HepG2 (cell line): ENCODE data around the gene CREBBP. TPM values are rescaled to one million over a fixed set of nuclear protein-coding genes. Genes with fewer than 3 reads are reported as not detected.

Experiments used
- ATAC-seq: fragments of 200-7000 bp; cut with Tn5 transposase; 3 replicates; pipeline ENCODE4 v1.9.1; 2020; ENCODE audit warnings: mild to moderate bottlenecking, moderate library complexity
- BruUV-seq: library from RNA; stranded (reverse); fragments of 400-500 nt; replicated peaks from 2 replicates; lab custom pipeline; 2021; lab: Mats Ljungman, UMichigan
- CTCF ChIA-PET: fragments of 300-600 bp; formaldehyde crosslinking; extraction: SDS; loops from one replicate; lab custom pipeline; 2021; ENCODE audit warnings: low total read pairs, inconsistent platforms, low intra/inter-chr PET ratio; lab: Yijun Ruan, JAX
- POLR2A ChIA-PET: fragments of 350-600 bp; sonication (Branson Sonifier 250); formaldehyde crosslinking; loops from one replicate; lab custom pipeline; 2020; ENCODE audit warnings: antibody characterized with exemption, inconsistent platforms; lab: Yijun Ruan, JAX
- DNase-seq: peaks from one replicate; pipeline ENCODE4 v3.0.0-alpha.2; 2015; ENCODE audit warnings: low spot score
- FAIRE-seq: peaks from 3 replicates; lab custom pipeline; 2011; peaks lifted over from hg19 to GRCh38; lab: Jason Lieb, UNC
- H2AFZ ChIP-seq: one replicate; pipeline ENCODE4 v1.6.1; 2011; ENCODE audit warnings: low read length, inconsistent platforms
- H3K27ac ChIP-seq: fragments of 300-600 bp; 3 replicates; pipeline ENCODE4 v1.8.0; 2011; ENCODE audit warnings: mixed run types, mild to moderate bottlenecking, mixed read lengths, low read length, inconsistent platforms; ENCODE audit not compliant: insufficient read depth; ENCODE audit errors: extremely low read length
- H3K27me3 ChIP-seq, 2 experiments: fragments of 200-600 bp in 1 of 2; 2 replicates in 1 of 2; 3 replicates in 1 of 2; pipeline versions ENCODE4 v1.6.0 to v1.8.0; 2011; ENCODE audit warnings: low read length in 2 of 2, mild to moderate bottlenecking in 2 of 2, moderate library complexity in 2 of 2, inconsistent platforms in 1 of 2; ENCODE audit not compliant: insufficient read depth in 2 of 2, control insufficient read depth in 1 of 2
- H3K36me3 ChIP-seq, 2 experiments: fragments of 200-600 bp in 1 of 2; replicated peaks in 1 of 2; 2 replicates in 1 of 2; 3 replicates in 1 of 2; pipeline versions ENCODE4 v1.5.1 to v1.8.0; 2011; ENCODE audit warnings: low read length in 2 of 2, inconsistent platforms in 1 of 2; ENCODE audit not compliant: insufficient read depth in 2 of 2, control insufficient read depth in 1 of 2
- H3K4me1 ChIP-seq: 2 replicates; pipeline ENCODE4 v1.5.1; 2012; ENCODE audit warnings: low read length, inconsistent platforms; ENCODE audit not compliant: insufficient read depth
- H3K4me2 ChIP-seq: 2 replicates; pipeline ENCODE4 v1.6.0; 2011; ENCODE audit warnings: low read depth, low read length, inconsistent platforms
- H3K4me3 ChIP-seq, 3 experiments: fragments of 200-600 bp in 1 of 3; sonication (generic), shearing (Covaris generic) in 1 of 3; replicated peaks in 1 of 3; 2 replicates each; pipeline ENCODE4 v1.5.1; 2011 to 2016; ENCODE audit warnings: low read length in 3 of 3, inconsistent platforms in 2 of 3, low read depth in 2 of 3, mild to moderate bottlenecking in 2 of 3, control low read depth in 1 of 3, mixed read lengths in 1 of 3; ENCODE audit not compliant: insufficient read depth in 1 of 3
- H3K79me2 ChIP-seq: one replicate; pipeline ENCODE4 v1.6.1; 2011; ENCODE audit warnings: low read length, inconsistent platforms; ENCODE audit not compliant: insufficient read depth
- H3K9ac ChIP-seq: 2 replicates; pipeline ENCODE4 v1.6.0; 2011; ENCODE audit warnings: mild to moderate bottlenecking, low read depth, low read length, inconsistent platforms; ENCODE audit not compliant: insufficient read depth
- H3K9me3 ChIP-seq: 2 replicates; pipeline ENCODE4 v1.5.1; 2012; ENCODE audit warnings: mild to moderate bottlenecking, low read length
- H4K20me1 ChIP-seq: 2 replicates; pipeline ENCODE4 v1.6.0; 2011; ENCODE audit warnings: inconsistent platforms, mild to moderate bottlenecking, low read length, moderate library complexity; ENCODE audit not compliant: insufficient read depth
- AGO2 ChIP-seq: fragments of 200-400 bp; formaldehyde crosslinking; optimal IDR thresholded peaks from 2 replicates; pipeline ENCODE3; 2017; ENCODE audit warnings: mild to moderate bottlenecking, low read depth, low read length, moderate library complexity
- BCL6 ChIP-seq: IDR thresholded peaks from 2 replicates; pipeline ENCODE4 v1.6.1; 2016; ENCODE audit warnings: missing genetic modification reagents, missing compliant biosample characterization
- ELF4 ChIP-seq: sonication (generic); formaldehyde crosslinking; IDR thresholded peaks from 2 replicates; pipeline ENCODE4 v1.5.0; 2020; ENCODE audit warnings: missing genetic modification reagents, mild to moderate bottlenecking, moderate library complexity, borderline replicate concordance
- HOXA7 ChIP-seq: sonication (generic); formaldehyde crosslinking; IDR thresholded peaks from 2 replicates; pipeline ENCODE4 v1.8.1; 2022; ENCODE audit warnings: mild to moderate bottlenecking, missing genetic modification reagents, moderate library complexity
- NFKBIZ ChIP-seq: IDR thresholded peaks from 2 replicates; pipeline ENCODE4 v1.6.1; 2018; ENCODE audit warnings: missing genetic modification reagents, missing compliant biosample characterization
- PAWR ChIP-seq: sonication (generic); formaldehyde crosslinking; IDR thresholded peaks from 2 replicates; pipeline ENCODE4 v1.4.0; 2020; ENCODE audit warnings: missing genetic modification reagents, mild to moderate bottlenecking, borderline replicate concordance
- PHB2 ChIP-seq: fragments of 450-650 bp; IDR thresholded peaks from 2 replicates; pipeline ENCODE4 v1.6.1; 2018; ENCODE audit not compliant: partially characterized antibody
- PHF5A ChIP-seq: IDR thresholded peaks from one replicate; pipeline ENCODE4 v1.6.1; 2018; ENCODE audit warnings: low read depth, missing genetic modification reagents; ENCODE audit not compliant: unreplicated experiment
- PREB ChIP-seq: sonication (generic); formaldehyde crosslinking; IDR thresholded peaks from 2 replicates; pipeline ENCODE4 v1.4.0; 2020; ENCODE audit warnings: missing genetic modification reagents
- RFXAP ChIP-seq: sonication (generic); formaldehyde crosslinking; IDR thresholded peaks from 2 replicates; pipeline ENCODE4 v1.4.0; 2020; ENCODE audit warnings: missing genetic modification reagents, borderline replicate concordance
- TRIM24 ChIP-seq: sonication (generic); formaldehyde crosslinking; IDR thresholded peaks from 2 replicates; pipeline ENCODE4 v1.8.0; 2022; ENCODE audit warnings: mild to moderate bottlenecking, missing genetic modification reagents
- WIZ ChIP-seq: sonication (generic); formaldehyde crosslinking; IDR thresholded peaks from 2 replicates; pipeline ENCODE4 v1.5.1; 2020; ENCODE audit warnings: mild to moderate bottlenecking, missing genetic modification reagents
- ZFP90 ChIP-seq: sonication (generic); formaldehyde crosslinking; IDR thresholded peaks from 2 replicates; pipeline ENCODE4 v1.8.0; 2022; ENCODE audit warnings: missing genetic modification reagents, mild to moderate bottlenecking, inconsistent platforms, borderline replicate concordance
- ZNF460 ChIP-seq: sonication (generic); formaldehyde crosslinking; IDR thresholded peaks from 2 replicates; pipeline ENCODE4 v1.5.1; 2020; ENCODE audit warnings: missing genetic modification reagents, mild to moderate bottlenecking, borderline replicate concordance
- ZNF749 ChIP-seq: sonication (generic); formaldehyde crosslinking; IDR thresholded peaks from 2 replicates; pipeline ENCODE4 v1.8.0; 2022; ENCODE audit warnings: mild to moderate bottlenecking, missing genetic modification reagents, moderate library complexity, borderline replicate concordance
- ZNF850 ChIP-seq: sonication (generic); formaldehyde crosslinking; conservative IDR thresholded peaks from 2 replicates; pipeline ENCODE4 v1.9.0; 2021; ENCODE audit warnings: mild to moderate bottlenecking, missing genetic modification reagents
- WGBS: methylation state at CpG from one replicate; pipeline ENCODE4 v1.1.6; 2017; ENCODE audit warnings: low lambda C conversion rate; 5-methylcytosine and 5-hydroxymethylcytosine counted together
- in situ Hi-C: cut with HindIII; loops from 2 replicates; pipeline ENCODE4 v1.10.0; 2017; ENCODE audit warnings: low pct_unique_long_range_greater_than_20kb; ENCODE audit not compliant: extremely low pct_ligation_motif_present
- intact Hi-C: fragments of 100-400 bp; cut with micrococcal nuclease; formaldehyde crosslinking; loops from one replicate; pipeline ENCODE4 v1.10.0; 2022; ENCODE audit not compliant: unreplicated experiment
- polyA plus RNA-seq, 8 experiments: library from polyadenylated mRNA; depleted of rRNA in 3 of 8; stranded (reverse) in 7 of 8; unstranded in 1 of 8; fragments of >200 nt; fragmentation: Illumina TruSeq in 4 of 8; extraction: Trizol in 4 of 8; gene quantifications; 2 replicates each; pipeline versions ENCODE4 v1.2.1 to v1.2.3, GENCODE V29; 2011 to 2016; ENCODE audit warnings: low read depth in 4 of 8, missing spikeins in 1 of 8, mixed read lengths in 1 of 8; ENCODE audit not compliant: insufficient read depth in 1 of 8
- total RNA-seq, 5 experiments: library from RNA; depleted of rRNA; stranded (reverse); fragments of >200 nt; fragmentation: Illumina TruSeq; extraction: Trizol; gene quantifications; 2 replicates each; pipeline ENCODE4 v1.2.3, GENCODE V29; 2016; ENCODE audit warnings: low read depth in 1 of 5

Gene CREBBP
- total and polyA plus RNA-seq, 2 of the 13 experiments (the other 11 are each of a cell fraction or from before 2014, with no cell fraction given): 5.3 to 10.4 TPM

GRCh38 chr16:3687792-3688191 lies 192.7 kb downstream of the CREBBP start:
- no peak overlapping the region for H2AFZ ChIP-seq
- peaks cover 8% of the 10 kb centered on the region for H3K4me1 ChIP-seq
- H3K27ac ChIP-seq: no peak overlapping the region
- BruUV-seq: no TSS peak
- 98% methylated on average over 9 of the region's 9 CpGs for WGBS
- no peaks in the 10 kb centered on the region for H3K79me2 ChIP-seq
- H3K4me2 ChIP-seq: no peak overlapping the region
- ChIA-PET CTCF (no interaction called here), POLR2A (interaction anchor here (1.5 kb wide), 1 partner anchor 8 kb away, joined by 6 read pairs; no protein-coding TSS in a partner anchor)
- H3K36me3 ChIP-seq: peaks cover 34 to 60% of the 10 kb centered on the region in 2 experiments; a peak in 4 of 5 replicates
- intact Hi-C loops: no loop called here
- no peak for FAIRE-seq
- in situ Hi-C loops: no loop called here
- H3K9me3 ChIP-seq: no peaks in the 10 kb centered on the region
- H4K20me1 ChIP-seq: no peaks in the 10 kb centered on the region
- no peak for DNase-seq
- no peaks in the 10 kb centered on the region for H3K27me3 ChIP-seq
- no peak for ATAC-seq
- H3K9ac ChIP-seq: no peak overlapping the region
- no peak overlapping the region for H3K4me3 ChIP-seq
- TF ChIP-seq ZFP90 (CRISPR knock-in tag) (no peak), PAWR (no peak), PREB (no peak), AGO2 (no peak), ZNF460 (CRISPR knock-in tag) (no peak), WIZ (CRISPR knock-in tag) (no peak), RFXAP (no peak), ZNF749 (CRISPR knock-in tag) (no peak), HOXA7 (CRISPR knock-in tag) (no peak), NFKBIZ (no peak), ZNF850 (CRISPR knock-in tag) (no peak), TRIM24 (no peak), PHF5A (no peak), ELF4 (CRISPR knock-in tag) (no peak), BCL6 (CRISPR knock-in tag) (no peak), PHB2 (no peak)
